Measurements from ENCODE around the gene ALG3.

ALG3 gene

GRCh38 chr3:184238246-184238818 is 10.4 kb downstream of the ALG3 start:
- TF ChIP-seq CTCF (conservative IDR thresholded peaks at IDR 0.05; ENCODE audit: low read depth, low read length) = no peak
- DNase-seq (ENCODE audit: low read depth) = no peak
- H3K4me3 ChIP-seq (ENCODE audit: low read length) = no peak overlapping the region

GRCh38 chr3:184237807-184238206 is 11.0 kb downstream of the ALG3 start:
- no peak for DNase-seq (ENCODE audit: low read depth)
- H3K4me3 ChIP-seq (ENCODE audit: low read length) = no peak overlapping the region
- TF ChIP-seq CTCF (conservative IDR thresholded peaks at IDR 0.05; ENCODE audit: low read depth, low read length) = no peak

- TF ChIP-seq CTCF (conservative IDR thresholded peaks at IDR 0.05; ENCODE audit: low read depth, low read length) = no peak
- H3K4me3 ChIP-seq (ENCODE audit: low read length) = no peak overlapping the region
- no peak for DNase-seq (ENCODE audit: low read depth)
Observed at GRCh38 chr3:184237211-184237610, 11.6 kb downstream of the ALG3 start.

- DNase-seq (ENCODE audit: low read depth) = no peak
- TF ChIP-seq CTCF (conservative IDR thresholded peaks at IDR 0.05; ENCODE audit: low read depth, low read length) = no peak
- no peak overlapping the region for H3K4me3 ChIP-seq (ENCODE audit: low read length)
Observed at GRCh38 chr3:184236636-184237035, 12.1 kb downstream of the ALG3 start.

- no peak for TF ChIP-seq CTCF (conservative IDR thresholded peaks at IDR 0.05; ENCODE audit: low read depth, low read length)
- no peak for DNase-seq (ENCODE audit: low read depth)
- no peak overlapping the region for H3K4me3 ChIP-seq (ENCODE audit: low read length)
Observed at GRCh38 chr3:184236033-184236410, 12.7 kb downstream of the ALG3 start.

GRCh38 chr3:184235381-184236032 is 13.3 kb downstream of the ALG3 start:
- TF ChIP-seq CTCF (conservative IDR thresholded peaks at IDR 0.05; ENCODE audit: low read depth, low read length) = no peak
- no peak for DNase-seq (ENCODE audit: low read depth)
- H3K4me3 ChIP-seq (ENCODE audit: low read length) = no peak overlapping the region

GRCh38 chr3:184234671-184235380 is 13.9 kb downstream of the ALG3 start:
- DNase-seq (ENCODE audit: low read depth) = no peak
- TF ChIP-seq CTCF (conservative IDR thresholded peaks at IDR 0.05; ENCODE audit: low read depth, low read length) = no peak
- no peak overlapping the region for H3K4me3 ChIP-seq (ENCODE audit: low read length)

Measured in retinal pigment epithelial cell (primary cell).